Measurements from ENCODE around the gene ENO2.

DNA sequence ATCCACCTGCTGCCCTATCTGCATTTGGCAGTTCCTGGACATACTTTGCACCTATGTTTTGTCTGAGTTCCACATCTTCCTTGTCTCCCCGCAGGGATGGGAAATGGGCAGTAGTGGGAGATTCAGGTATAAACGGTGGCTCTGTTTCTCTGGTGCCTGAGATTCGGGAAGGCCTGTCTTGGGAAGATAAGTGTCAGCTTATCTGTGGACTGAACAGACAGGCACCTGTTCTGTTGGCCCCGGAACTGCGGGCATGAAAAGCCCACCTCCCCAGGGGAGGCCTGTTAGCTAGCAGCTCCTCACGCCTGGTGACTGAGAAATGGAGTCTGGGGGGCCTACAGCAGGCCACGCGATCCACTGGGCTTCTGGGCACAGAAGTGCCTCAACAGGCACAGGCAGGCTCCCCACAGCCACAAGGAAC lies 50.2 kb downstream of the ENO2 start:
- TF ChIP-seq POLR2A (IDR thresholded peaks at IDR 0.05; ENCODE audit: low read depth, low read length), result no peak
- no peak for TF ChIP-seq SPI1 (IDR thresholded peaks at IDR 0.05; ENCODE audit: low read depth, low read length)
- peak; percentile 25; the same call in 1 of the 2 replicates for TF ChIP-seq POLR2AphosphoS5 (IDR thresholded peaks at IDR 0.05; ENCODE audit: low read depth, low read length)
- no peak for TF ChIP-seq POU2F2 (IDR thresholded peaks at IDR 0.05; ENCODE audit: low read depth, low read length)
